ENCODE data around the gene BANF2. TPM values are rescaled to one million over a fixed set of nuclear protein-coding genes. Genes with fewer than 3 reads are reported as not detected.

Gene BANF2
- total and polyA plus RNA-seq, 2 of the 13 experiments (the other 11 are each of a cell fraction or from before 2014, with no cell fraction given): 0.35 TPM; not detected in 1

DNA sequence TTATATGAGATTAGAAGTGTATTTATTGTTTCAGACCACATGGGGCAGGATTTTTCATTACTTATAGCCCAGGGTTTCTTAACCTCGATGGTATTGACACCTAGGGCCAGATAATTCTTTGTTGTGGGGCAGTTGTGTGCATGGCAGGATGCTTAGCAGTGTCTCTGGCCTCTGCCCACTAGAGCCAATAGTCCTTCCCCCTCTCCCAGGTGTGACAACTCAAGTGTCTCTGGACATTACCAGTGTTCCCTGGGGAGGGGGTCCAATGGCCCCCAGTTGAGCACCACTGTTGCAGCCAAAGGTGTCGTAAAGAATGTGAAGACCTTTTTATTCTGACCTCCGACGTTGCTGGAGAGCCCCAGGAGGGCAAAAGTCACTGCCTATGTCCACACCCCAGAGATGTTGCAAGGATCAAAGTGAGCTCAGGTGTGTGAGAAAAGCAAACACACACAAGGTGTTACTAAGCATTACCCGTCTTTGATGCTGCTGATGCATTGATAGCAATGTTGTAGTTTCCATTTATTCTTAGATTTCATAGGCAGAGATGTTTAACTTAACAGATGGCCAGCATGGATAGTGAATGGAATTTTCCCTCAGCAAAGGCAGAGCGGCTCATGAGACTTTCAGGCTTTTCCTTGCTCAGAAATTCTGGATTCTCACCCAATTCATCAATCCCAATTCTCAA lies 22.2 kb downstream of the BANF2 start (continued):
- TF ChIP-seq, protein P1, sequence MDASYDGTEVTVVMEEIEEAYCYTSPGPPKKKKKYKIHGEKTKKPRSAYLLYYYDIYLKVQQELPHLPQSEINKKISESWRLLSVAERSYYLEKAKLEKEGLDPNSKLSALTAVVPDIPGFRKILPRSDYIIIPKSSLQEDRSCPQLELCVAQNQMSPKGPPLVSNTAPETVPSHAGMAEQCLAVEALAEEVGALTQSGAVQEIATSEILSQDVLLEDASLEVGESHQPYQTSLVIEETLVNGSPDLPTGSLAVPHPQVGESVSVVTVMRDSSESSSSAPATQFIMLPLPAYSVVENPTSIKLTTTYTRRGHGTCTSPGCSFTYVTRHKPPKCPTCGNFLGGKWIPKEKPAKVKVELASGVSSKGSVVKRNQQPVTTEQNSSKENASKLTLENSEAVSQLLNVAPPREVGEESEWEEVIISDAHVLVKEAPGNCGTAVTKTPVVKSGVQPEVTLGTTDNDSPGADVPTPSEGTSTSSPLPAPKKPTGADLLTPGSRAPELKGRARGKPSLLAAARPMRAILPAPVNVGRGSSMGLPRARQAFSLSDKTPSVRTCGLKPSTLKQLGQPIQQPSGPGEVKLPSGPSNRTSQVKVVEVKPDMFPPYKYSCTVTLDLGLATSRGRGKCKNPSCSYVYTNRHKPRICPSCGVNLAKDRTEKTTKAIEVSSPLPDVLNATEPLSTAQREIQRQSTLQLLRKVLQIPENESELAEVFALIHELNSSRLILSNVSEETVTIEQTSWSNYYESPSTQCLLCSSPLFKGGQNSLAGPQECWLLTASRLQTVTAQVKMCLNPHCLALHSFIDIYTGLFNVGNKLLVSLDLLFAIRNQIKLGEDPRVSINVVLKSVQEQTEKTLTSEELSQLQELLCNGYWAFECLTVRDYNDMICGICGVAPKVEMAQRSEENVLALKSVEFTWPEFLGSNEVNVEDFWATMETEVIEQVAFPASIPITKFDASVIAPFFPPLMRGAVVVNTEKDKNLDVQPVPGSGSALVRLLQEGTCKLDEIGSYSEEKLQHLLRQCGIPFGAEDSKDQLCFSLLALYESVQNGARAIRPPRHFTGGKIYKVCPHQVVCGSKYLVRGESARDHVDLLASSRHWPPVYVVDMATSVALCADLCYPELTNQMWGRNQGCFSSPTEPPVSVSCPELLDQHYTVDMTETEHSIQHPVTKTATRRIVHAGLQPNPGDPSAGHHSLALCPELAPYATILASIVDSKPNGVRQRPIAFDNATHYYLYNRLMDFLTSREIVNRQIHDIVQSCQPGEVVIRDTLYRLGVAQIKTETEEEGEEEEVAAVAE (CRISPR knock-in tag; IDR thresholded peaks at IDR 0.05; ENCODE audit: borderline replicate concordance): peak; percentile 74
- TF ChIP-seq TBX2 (CRISPR knock-in tag; IDR thresholded peaks at IDR 0.05; ENCODE audit: borderline replicate concordance) (peak; percentile 100), TCF7L2 (IDR thresholded peaks at IDR 0.05; ENCODE audit: low read depth, low read length) (peak; percentile 99), KDM3A (CRISPR knock-in tag; IDR thresholded peaks at IDR 0.05; ENCODE audit: low read depth) (peak; percentile 98), RFXAP (CRISPR knock-in tag; IDR thresholded peaks at IDR 0.05; ENCODE audit: borderline replicate concordance) (peak; percentile 96), RBM22 (optimal IDR thresholded peaks at IDR 0.05; ENCODE audit: low read length) (no peak), JUN (CRISPR knock-in tag; IDR thresholded peaks at IDR 0.05) (peak; percentile 84), POLR2A (IDR thresholded peaks at IDR 0.05; ENCODE audit: insufficient read depth in 1 of 2, low read depth in 2 of 2, low read length in 2 of 2) (no peak), DR1 (CRISPR knock-in tag; IDR thresholded peaks at IDR 0.05) (peak; percentile 61; the same call in 1 of the 2 replicates), ZBTB8A (CRISPR knock-in tag; IDR thresholded peaks at IDR 0.05; ENCODE audit: borderline replicate concordance, low read depth) (no peak; the same call in 1 of the 2 replicates), ZNF253 (CRISPR knock-in tag; IDR thresholded peaks at IDR 0.05; ENCODE audit: borderline replicate concordance) (peak; percentile 76; the same call in 1 of the 2 replicates), PBX2 (CRISPR knock-in tag; IDR thresholded peaks at IDR 0.05) (no peak; the same call in 1 of the 2 replicates), ZNF598 (CRISPR knock-in tag; IDR thresholded peaks at IDR 0.05; ENCODE audit: borderline replicate concordance) (no peak), DZIP1 (CRISPR knock-in tag; IDR thresholded peaks at IDR 0.05) (no peak)
- TF ChIP-seq, protein P2, sequence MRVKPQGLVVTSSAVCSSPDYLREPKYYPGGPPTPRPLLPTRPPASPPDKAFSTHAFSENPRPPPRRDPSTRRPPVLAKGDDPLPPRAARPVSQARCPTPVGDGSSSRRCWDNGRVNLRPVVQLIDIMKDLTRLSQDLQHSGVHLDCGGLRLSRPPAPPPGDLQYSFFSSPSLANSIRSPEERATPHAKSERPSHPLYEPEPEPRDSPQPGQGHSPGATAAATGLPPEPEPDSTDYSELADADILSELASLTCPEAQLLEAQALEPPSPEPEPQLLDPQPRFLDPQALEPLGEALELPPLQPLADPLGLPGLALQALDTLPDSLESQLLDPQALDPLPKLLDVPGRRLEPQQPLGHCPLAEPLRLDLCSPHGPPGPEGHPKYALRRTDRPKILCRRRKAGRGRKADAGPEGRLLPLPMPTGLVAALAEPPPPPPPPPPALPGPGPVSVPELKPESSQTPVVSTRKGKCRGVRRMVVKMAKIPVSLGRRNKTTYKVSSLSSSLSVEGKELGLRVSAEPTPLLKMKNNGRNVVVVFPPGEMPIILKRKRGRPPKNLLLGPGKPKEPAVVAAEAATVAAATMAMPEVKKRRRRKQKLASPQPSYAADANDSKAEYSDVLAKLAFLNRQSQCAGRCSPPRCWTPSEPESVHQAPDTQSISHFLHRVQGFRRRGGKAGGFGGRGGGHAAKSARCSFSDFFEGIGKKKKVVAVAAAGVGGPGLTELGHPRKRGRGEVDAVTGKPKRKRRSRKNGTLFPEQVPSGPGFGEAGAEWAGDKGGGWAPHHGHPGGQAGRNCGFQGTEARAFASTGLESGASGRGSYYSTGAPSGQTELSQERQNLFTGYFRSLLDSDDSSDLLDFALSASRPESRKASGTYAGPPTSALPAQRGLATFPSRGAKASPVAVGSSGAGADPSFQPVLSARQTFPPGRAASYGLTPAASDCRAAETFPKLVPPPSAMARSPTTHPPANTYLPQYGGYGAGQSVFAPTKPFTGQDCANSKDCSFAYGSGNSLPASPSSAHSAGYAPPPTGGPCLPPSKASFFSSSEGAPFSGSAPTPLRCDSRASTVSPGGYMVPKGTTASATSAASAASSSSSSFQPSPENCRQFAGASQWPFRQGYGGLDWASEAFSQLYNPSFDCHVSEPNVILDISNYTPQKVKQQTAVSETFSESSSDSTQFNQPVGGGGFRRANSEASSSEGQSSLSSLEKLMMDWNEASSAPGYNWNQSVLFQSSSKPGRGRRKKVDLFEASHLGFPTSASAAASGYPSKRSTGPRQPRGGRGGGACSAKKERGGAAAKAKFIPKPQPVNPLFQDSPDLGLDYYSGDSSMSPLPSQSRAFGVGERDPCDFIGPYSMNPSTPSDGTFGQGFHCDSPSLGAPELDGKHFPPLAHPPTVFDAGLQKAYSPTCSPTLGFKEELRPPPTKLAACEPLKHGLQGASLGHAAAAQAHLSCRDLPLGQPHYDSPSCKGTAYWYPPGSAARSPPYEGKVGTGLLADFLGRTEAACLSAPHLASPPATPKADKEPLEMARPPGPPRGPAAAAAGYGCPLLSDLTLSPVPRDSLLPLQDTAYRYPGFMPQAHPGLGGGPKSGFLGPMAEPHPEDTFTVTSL (CRISPR knock-in tag; IDR thresholded peaks at IDR 0.05; ENCODE audit: borderline replicate concordance): peak; percentile 96; the same call in 1 of the 2 replicates

All from HepG2 (cell line).